T-helper 9 cell (primary cell): ENCODE results near the gene CD300H.
"Not testable (repeated sequence)": the region's sequence is repeated elsewhere in the genome, so short reads cannot be mapped to it uniquely, and the experiment has no call there.

Experiments used
- DNase-seq: peaks from one replicate; pipeline ENCODE4 v3.0.0-alpha.2; 2020

The CD300H gene

DNA sequence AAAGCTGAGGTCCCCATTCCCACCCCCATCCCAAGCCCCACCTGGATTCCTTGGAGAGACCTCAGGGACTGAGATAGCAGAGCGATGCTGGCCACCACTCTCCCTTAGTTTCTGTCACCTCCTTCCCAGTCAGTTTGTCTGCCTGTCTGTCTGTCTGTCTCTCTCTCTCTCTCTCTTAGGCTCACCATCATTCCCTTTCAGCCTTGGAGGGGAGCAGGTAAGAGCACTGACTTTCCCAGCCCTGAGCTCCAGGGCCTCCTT, 41.9 kb downstream of the CD300H start:
- no peak for DNase-seq

DNA sequence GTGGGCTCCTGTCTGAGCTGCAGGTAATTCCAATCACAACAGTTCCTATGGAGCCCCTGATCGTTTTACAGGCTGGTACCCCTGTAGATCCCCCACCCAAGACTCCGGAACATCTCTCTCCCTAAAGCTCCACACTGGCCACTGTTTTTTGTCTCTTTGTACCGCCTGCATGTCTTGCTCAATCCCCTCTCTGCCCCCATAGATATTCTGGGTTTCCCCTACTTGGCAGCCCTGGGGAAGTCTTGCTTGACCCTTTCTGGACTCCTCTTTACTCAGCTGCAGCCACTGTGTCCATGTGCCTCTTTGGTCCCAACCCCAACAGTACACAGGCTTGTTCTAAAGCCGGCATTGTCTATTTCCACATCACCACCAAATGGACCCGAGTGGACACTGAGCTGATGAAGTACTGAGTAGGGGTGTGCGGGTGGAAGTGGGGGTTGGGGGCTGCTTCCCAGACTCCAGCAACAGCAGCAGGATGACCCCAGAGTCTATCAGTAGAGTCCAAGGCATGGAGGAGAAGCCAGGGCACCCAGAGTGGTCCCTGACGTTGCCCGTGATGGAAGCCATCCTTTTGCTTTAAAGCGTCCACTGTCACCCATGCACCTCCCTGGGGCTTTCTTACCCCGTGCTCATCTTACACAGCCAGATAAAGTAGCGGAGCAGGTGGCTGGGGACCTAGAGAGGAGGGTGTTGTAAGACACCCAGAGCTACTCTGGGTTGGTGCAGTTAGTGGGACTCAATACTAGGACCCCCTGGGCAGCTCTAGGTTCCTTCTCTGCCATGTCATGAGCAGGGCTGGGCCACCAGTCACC, 42.5 kb downstream of the CD300H start:
- DNase-seq: no peak

DNA sequence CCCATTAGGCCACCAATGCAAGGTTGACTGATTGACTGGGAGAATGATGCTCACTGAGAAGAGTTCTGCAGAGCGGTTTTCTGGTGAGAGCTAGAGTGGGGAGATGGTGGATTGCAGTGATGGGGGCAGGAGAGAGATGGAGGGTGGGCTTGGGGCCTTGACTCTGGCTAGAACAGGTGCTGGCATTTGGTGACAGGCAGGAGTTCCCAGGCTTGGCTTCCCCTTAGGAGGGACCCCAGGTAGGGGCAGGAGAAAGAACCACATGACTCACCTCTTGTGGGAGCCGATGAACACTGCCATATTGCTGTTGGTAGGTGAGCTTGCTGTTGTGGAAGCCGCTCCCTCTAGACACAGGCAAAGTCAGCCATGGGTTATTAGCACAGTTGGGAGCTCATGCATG, 44.0 kb downstream of the CD300H start:
- DNase-seq: no peak

DNA sequence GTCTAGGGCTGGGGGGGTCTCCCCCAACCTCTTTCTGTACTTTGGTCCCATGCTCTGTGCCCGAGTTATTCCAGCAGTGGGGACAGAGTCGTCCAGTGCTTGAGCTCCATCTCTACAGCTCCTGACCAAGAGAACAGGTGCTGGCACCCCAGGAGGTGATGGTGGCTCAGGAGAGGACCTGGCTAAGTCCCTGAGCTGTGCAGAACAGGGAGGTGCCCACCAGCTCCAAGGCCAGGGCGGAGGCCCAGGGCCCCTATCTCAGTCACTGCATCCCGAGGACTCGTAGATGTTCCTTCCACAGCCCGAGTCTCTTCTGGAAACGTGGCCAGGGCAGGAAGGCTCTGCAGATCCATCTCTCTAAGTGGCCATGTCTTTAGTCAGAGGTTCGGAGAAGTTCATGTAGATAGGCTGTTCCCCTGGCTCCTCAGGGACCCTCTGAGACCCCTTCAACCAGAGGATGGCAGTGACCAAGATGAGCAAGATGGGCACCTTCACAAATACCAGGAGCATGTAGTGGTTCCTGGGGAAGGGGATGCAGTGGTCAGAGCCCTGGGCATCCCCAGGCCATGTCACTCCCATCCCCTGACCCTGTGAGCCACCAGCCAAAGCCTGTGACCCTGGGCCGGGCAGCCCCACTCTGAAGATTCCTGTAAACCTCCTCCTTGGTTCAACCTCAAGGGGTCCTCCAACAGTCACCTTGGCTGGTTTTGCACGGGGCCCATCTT, 44.8 kb downstream of the CD300H start:
- DNase-seq: no peak

DNA sequence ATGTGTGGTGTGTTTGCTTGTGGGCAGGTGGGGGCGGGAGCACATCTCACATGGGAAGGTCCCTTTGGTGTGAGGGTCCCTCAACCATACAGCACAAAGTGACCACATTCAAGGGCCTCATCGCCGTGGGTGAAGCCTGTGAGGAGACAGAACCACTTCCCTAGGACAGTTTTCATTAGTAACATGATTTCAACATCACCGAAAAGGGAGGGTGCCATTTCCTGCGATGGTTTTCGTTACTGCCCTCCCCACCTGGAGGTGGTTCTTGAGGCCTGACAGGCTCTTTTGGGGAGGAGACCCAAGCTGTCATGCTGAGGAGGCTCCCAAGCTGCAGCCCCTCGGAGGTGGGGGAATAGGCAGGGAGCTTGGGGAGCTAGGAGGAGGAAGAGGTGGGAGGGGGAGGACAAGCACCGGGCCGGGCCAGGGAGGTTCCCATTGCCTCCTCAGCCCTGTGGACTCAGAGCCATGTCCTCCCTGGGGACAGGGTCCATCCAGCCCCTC, 45.6 kb downstream of the CD300H start:
- DNase-seq: no peak

DNA sequence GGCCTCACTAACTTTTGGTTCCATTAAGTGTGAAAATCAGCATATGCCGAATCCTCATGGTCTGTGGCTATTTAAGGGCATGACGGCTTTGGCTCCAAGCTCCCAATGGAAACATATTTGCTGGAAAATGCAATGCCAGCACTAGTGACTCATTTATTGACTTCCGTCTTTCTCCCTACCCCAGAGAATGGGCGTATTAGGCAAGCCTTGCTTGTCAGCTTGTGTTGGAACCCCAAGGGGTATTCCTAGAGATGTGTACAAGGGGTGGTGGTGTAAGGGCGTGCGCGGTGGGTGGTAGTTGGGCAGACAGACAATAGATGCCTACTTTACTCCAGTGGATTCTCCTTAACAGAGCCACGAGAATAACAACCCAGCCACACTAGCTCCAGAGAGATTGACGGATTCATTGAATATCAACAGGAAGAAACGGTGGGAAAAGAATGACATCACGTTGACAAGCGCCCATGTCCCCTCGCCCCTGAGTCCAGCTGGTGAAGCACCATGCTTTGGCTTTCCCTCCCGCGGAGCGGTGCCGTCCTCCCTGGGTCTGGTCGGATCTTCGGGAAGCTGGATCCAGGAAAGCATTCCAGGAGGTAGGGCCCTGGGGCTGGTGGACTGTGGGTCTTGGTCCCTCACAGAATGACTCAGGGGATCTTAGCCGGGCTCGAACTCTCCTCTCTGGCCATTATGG, 46.4 kb downstream of the CD300H start:
- no peak for DNase-seq

DNA sequence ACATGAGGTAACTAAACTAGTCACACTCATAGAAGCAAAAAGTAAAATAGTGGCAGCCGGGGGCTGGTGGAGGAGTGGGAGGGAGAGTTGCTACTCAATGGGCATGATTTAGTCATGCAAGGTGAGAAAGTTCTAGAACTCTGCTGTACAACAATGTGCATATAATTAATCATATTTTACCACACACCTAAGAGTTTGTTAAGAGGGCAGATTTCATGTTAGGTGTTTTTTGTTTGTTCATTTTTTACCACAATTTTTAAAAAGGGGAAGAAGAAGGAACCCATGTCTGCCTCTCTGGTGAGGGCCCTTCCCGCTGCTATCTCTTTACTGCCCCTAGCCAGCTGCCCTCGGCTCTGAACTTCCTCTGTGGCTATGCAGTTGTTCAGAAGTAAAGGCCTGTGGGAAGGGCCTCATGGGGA, 47.3 kb downstream of the CD300H start:
- DNase-seq: no peak

DNA sequence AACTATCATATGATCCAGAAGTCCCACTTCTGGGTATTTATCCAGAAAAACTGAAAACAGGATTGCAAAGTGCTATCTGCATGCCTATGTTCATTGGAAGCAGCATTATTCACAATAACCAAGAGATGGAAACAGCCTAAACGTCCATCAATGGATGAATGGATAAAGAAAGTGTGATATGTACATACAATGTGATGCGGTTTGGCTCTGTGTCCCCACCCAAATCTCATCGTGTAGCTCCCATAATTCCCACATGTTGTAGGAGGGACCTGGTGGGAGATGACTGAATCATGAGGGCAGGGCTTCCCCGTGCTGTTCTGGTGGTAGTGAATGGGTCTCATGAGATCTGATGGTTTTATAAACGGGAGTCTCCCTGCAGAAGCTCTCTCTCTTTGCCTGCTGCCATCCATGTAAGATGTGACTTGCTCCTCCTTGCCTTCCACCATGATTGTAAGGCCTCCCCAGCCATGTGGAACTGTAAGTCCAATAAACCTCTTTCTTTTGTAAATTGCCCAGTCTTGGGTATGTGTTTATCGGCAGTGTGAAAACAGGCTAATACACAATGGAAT, 48.8 kb downstream of the CD300H start:
- DNase-seq: not testable (repeated sequence)

DNA sequence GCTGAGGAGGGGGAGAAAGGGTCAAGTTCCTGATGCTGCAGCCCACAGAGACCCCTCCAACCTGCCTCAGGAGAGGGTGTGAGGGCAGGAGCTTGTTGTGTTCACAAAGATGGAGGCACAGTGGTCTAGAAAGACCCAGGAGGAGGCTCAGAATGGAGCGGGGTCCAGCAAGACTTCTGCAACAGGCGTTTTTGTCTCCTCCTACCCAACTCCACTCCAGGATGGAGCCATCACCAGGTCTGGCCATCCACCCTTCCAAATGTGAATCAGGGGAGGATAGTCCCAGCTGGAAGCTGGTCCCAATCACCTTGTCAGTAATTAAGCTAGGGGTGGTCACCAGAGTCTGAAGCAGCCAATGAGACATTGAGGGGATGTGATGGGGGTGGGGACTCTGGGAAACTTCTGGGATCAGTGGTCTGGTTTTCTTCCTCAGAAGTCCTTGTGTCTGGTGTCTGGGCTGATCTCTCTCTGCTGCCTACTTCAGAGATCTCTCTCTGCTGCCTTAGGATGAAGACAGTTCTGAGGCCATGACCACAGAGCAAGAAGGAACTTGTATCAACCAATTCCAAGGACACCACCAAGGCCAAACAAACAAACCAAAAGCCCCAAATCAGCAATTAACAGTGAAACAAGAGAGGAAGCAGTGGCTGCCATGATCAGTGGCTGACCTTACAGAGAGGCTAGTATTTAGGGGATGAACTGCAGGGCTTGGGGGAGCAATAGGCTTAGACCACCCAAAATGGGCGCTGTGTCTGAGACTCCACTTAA, 50.6 kb downstream of the CD300H start:
- no peak for DNase-seq

DNA sequence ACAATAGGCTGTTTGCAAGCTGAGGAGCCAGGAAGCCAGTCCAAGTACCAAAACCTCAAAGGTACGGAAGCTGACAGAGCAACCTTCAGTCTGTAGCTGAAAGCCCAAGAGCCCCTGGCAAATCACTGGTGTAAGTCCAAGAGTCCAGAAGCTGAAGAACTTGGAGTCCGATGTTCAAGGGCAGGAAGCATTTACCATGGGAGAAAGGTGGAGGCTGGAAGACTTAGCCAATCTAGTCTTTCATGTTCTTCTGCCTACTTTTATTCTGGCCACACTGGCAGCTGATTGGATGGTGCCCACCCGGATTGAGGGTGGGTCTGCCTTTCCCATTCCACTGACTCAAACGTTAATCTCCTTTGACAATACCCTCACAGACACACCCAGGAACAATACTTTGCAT, 51.4 kb downstream of the CD300H start:
- no peak for DNase-seq

DNA sequence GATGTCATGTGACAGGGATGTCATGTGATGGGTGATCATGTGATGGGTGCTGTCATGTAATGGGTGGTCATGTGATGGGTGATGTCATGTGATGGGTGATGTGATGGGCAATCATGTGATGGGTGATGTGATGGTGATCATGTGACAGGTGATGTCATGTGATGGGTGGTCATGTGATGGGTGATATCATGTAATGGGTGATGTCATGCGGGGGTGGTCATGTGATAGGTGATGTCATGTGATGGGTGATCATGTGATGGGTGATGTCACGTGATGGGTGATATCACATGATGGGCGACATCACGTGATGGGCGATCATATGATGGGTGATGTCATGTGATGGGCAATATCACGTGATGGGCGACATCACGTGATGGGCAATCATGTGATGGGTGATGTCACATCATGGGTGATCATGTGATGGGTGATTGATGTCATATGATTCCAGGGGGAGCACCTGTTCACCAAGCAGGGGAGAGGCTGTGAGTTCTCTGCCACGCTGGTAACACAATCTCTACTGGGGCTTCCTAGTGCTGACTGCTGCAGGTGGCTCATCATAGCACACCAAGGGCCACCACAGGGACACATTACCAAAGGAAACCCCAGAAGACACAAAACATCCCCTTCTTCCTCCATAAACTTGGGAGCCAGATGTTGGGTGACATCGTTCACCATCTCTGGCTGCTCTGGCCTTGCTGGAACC, 52.5 kb downstream of the CD300H start:
- DNase-seq: no peak

DNA sequence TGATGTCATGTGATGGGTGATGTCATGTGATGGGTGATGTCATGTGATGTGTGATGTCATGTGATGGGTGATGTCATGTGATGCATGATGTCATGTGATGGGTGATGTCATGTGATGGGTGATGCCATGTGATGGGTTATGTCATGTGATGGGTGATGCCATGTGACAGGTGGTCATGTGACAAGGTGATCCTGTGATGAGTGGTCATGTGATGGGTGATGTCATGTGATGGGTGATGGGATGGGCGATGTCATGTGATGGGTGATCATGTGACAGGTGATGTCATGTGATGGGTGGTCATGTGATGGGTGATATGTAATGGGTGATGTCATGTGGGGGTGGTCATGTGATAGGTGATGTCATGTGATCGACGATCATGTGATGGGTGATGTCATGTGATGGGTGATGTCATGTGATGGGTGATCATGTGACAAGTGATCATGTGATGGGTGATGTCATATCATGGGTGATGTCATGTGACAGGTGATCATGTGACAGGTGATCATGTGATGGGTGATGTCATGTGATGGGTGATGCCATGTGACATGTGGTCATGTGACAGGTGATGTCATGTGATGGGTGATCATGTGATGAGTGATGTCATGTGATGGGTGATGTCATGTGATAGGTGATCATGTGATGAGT, 53.2 kb downstream of the CD300H start:
- DNase-seq: peak; percentile 43

DNA sequence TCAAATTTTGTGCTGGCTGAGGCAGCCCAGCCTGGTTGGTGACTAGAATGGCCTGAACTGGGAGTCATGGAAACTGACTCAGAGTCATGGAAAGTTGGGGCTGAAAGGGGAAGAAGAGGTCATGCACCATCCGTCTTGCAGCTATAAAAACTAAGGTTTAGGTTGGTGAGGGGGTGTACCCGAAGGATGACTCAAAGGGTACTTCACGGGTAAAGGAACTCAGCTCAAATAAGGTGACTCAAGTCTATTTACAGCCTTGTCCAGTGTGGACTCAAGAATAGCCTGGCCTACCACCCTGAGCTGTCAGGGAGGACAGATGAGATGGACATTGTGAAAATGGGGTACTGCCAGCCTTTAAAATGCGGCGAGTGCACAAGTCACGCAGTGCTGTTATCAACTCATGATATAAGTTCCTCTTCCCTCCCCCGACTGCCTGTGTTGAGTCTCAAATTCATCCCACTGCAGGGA, 54.7 kb downstream of the CD300H start:
- DNase-seq: no peak

DNA sequence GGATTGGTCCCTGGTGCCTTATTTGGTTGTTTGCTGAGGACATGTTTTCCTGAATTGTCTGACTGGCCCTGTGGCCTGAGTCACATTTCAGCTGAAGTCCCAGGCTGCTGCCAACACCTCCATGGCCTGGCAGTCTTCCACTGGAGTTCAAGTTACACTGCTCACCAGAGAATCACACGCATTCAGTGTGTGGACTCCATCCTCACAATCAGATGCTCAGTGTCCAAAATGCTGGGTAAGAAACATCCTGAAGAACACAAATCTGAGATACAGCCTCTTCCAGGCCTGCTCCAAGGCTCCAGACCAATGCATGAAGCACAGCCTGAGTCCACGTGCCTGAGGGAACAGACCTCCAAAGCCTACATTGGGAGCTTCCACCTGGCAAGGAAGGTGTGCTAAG, 55.3 kb downstream of the CD300H start:
- no peak for DNase-seq
